ENCODE measurements around the gene AFG1L. TPM values are rescaled to one million over a fixed set of nuclear protein-coding genes. Genes with fewer than 3 reads are reported as not detected.
A peak's percentile ranks its signal among the peaks of the same experiment; 100 is the strongest.
"Not testable (repeated sequence)": the region's sequence is repeated elsewhere in the genome, so short reads cannot be mapped to it uniquely, and the experiment has no call there.

AFG1L gene
- total and polyA plus RNA-seq, 10 donors, result 1.8 to 13.0 (median 4.4) TPM

- WGBS, 5 donors, result 88 to 98% (median 91%) methylated on average over 1 of the region's 1 CpG
- DNase-seq, result no peak
- no peaks in the 10 kb centered on the region for H3K27me3 ChIP-seq (replicated peaks in 1 of 7)
- no peak overlapping the region for H3K4me3 ChIP-seq
- TF ChIP-seq POLR2A (IDR thresholded peaks at IDR 0.05), result no peak
- TF ChIP-seq CTCF (IDR thresholded peaks at IDR 0.05 in 8 of 11, conservative IDR thresholded peaks at IDR 0.05 in 3 of 11), result no peak
- no peak for TF ChIP-seq POLR2AphosphoS5 (IDR thresholded peaks at IDR 0.05)
- no peaks in the 10 kb centered on the region for H3K36me3 ChIP-seq
- H3K27ac ChIP-seq, result no peak overlapping the region
- H3K4me1 ChIP-seq, result no peaks in the 10 kb centered on the region
- H3K9me3 ChIP-seq, result no peaks in the 10 kb centered on the region
- intact Hi-C loops (cut with DNase I; ENCODE audit: low total_unique reads), result no loop called here
Measured at GRCh38 chr6:108531332-108531731, 236.5 kb downstream of the AFG1L start.

GRCh38 chr6:108535114-108535742 lies 240.4 kb downstream of the AFG1L start:
- no peak overlapping the region for H3K27ac ChIP-seq
- no peak overlapping the region for H3K4me3 ChIP-seq
- intact Hi-C loops (cut with DNase I; ENCODE audit: low total_unique reads), result no loop called here
- 81 to 92% (median 86%) methylated on average over 11 of the region's 11 CpGs for WGBS, 5 donors
- H3K9me3 ChIP-seq, result peaks cover 0 to 6% (median 0%) of the 10 kb centered on the region in 8 donors
- H3K36me3 ChIP-seq, result no peaks in the 10 kb centered on the region
- DNase-seq, result no peak
- no peak for TF ChIP-seq POLR2A (IDR thresholded peaks at IDR 0.05)
- TF ChIP-seq CTCF (IDR thresholded peaks at IDR 0.05 in 8 of 11, conservative IDR thresholded peaks at IDR 0.05 in 3 of 11), result no peak
- H3K27me3 ChIP-seq (replicated peaks in 1 of 7), result no peaks in the 10 kb centered on the region
- H3K4me1 ChIP-seq, result peaks cover 0 to 2% (median 0%) of the 10 kb centered on the region in 6 donors

DNA sequence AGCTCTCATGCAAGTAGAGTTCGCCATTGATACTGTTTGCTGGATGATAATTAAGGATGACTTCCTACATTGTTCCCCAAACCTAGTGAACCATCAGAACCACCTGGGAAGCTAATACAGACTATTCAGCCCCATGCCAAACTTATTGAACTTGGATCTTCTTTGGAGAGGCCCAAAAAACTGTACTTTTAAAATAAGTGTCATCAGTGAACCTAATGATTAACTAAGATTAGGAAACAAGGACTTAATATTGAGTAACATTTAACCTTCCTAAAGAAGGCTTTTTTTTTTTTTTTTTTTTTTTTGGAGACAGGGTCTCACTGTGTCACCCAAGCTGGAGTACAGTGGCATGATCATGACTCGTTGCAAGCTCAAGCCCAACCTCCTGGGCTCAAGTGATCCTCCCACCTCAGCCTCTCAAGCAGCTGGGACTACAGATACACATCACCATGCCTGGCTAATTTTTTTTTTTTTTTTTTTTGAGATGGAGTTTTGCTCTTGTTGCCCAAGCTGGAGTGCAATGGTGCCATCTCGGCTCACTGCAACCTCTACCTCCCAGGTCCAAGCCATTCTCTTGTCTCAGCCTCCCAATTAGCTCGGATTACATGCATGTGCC lies 241.2 kb downstream of the AFG1L start:
- H3K4me1 ChIP-seq; H3K27me3 ChIP-seq (replicated peaks in 1 of 7); H3K9me3 ChIP-seq; DNase-seq; H3K4me3 ChIP-seq; H3K27ac ChIP-seq; H3K36me3 ChIP-seq; intact Hi-C loops (cut with DNase I; ENCODE audit: low total_unique reads): not testable (repeated sequence)
- WGBS, 5 donors, result 80 to 93% (median 85%) methylated on average over 4 of the region's 4 CpGs

DNA sequence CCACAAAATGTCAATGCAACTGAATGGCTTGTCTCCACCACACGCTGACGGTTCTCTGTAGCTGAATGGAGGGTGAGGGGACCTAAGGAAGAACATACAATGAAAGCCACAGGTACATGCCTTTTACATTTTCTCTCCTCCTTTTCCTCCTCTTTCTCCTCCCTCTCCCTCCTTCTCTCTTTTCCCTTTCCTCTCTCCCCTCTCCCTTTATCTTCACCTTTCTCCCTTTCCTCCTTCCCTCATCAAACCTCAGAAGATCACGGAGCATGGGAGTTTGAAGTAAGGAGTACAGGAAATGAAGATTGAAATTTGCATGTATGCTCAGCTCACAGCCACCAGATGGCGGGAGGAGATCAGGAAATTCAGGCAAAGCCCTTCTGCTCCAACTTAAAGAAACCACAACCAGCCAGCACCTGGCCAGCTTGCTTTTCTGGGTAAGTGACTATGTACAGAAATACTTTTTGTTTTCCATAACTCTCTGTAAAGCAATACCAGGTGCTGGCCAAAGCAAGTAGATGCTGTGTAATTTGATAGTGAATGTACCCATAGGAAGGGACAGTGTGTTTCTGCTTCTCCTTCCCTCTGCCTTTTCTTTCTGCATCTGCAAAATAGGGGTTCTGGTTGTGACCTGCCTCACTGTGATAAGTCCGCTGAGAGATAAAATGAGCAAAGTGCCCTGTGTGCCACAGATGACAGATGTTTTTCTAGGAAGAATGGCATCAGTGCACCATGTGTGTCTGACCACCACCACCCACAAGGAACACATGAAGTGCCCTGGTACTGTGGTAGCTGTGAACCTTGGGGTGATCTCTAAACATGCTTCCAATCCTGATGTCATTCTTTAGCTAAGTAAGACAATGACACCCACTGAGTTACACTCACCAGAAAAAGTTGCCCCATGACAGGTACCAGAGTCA lies 247.2 kb downstream of the AFG1L start:
- DNase-seq, result peak; percentile 84
- WGBS, 5 donors, result 17 to 25% (median 19%) methylated on average over 5 of the region's 5 CpGs
- no peak overlapping the region for H3K27ac ChIP-seq
- peaks cover 0 to 7% (median 0%) of the 10 kb centered on the region in 8 donors for H3K9me3 ChIP-seq
- H3K27me3 ChIP-seq (replicated peaks in 1 of 7), result no peaks in the 10 kb centered on the region
- H3K4me1 ChIP-seq, result peaks cover 0 to 22% (median 10%) of the 10 kb centered on the region in 6 donors
- TF ChIP-seq CTCF (IDR thresholded peaks at IDR 0.05 in 8 of 11, conservative IDR thresholded peaks at IDR 0.05 in 3 of 11), result peak; percentile 67 to 98 (median 86)
- TF ChIP-seq POLR2AphosphoS5 (IDR thresholded peaks at IDR 0.05), result peak in 1 of 3 donors; percentile 24
- no peak for TF ChIP-seq POLR2A (IDR thresholded peaks at IDR 0.05)
- intact Hi-C loops (cut with DNase I; ENCODE audit: low total_unique reads), result loop anchor here (2.0 to 10.0 kb wide), 4 partner anchors 241 to 530 kb away; no protein-coding TSS in a partner anchor
- H3K4me3 ChIP-seq, result peak overlapping the region in 1 of 8 donors; percentile 40
- no peaks in the 10 kb centered on the region for H3K36me3 ChIP-seq

All from spleen (tissue), 11 donors.